CD14-positive monocyte (primary cell): ENCODE results near the gene NEK2. TPM values are rescaled to one million over a fixed set of nuclear protein-coding genes. Genes with fewer than 3 reads are reported as not detected.
A peak's percentile ranks its signal among the peaks of the same experiment; 100 is the strongest.

Experiments
- DNase-seq, 3 donors: peaks; one replicate each; pipeline ENCODE4 v3.0.0-alpha.2; 2011 to 2022
- H2AFZ ChIP-seq: 2 replicates; pipeline ENCODE4 v1.6.0; 2012; ENCODE audit warnings: mild to moderate bottlenecking, low read depth, low read length, inconsistent platforms; ENCODE audit not compliant: insufficient read depth, poor library complexity, severe bottlenecking
- H3K27ac ChIP-seq, 2 donors: 1 replicate in 1 of 2; 2 replicates in 1 of 2; pipeline ENCODE4 v1.5.1; 2012 to 2013; ENCODE audit warnings: low read length in 2 of 2, control low read depth in 1 of 2, inconsistent platforms in 1 of 2, low read depth in 1 of 2, mild to moderate bottlenecking in 1 of 2
- H3K27me3 ChIP-seq, 2 donors: one replicate each; pipeline versions ENCODE4 v1.6.0 to v1.6.1; 2011 to 2013; ENCODE audit warnings: low read length in 2 of 2; ENCODE audit not compliant: control insufficient read depth in 2 of 2, insufficient read depth in 2 of 2
- H3K36me3 ChIP-seq, 2 donors: replicated peaks in 1 of 2; 1 replicate in 1 of 2; 2 replicates in 1 of 2; pipeline versions ENCODE4 v1.5.1 to v1.6.1; 2012 to 2013; ENCODE audit warnings: low read length in 2 of 2, control low read depth in 1 of 2, inconsistent platforms in 1 of 2, mild to moderate bottlenecking in 1 of 2; ENCODE audit not compliant: insufficient read depth in 2 of 2, control insufficient read depth in 1 of 2
- H3K4me1 ChIP-seq, 2 donors: 1 replicate in 1 of 2; 2 replicates in 1 of 2; pipeline versions ENCODE4 v1.5.1 to v1.6.1; 2012 to 2013; ENCODE audit warnings: low read length in 2 of 2, control low read depth in 1 of 2, inconsistent platforms in 1 of 2, mild to moderate bottlenecking in 1 of 2, moderate library complexity in 1 of 2; ENCODE audit not compliant: insufficient read depth in 2 of 2, control insufficient read depth in 1 of 2
- H3K4me2 ChIP-seq: replicated peaks from 2 replicates; pipeline ENCODE3; 2012; ENCODE audit warnings: low read length, moderate library complexity, mild to moderate bottlenecking; ENCODE audit not compliant: poor library complexity, severe bottlenecking; ENCODE audit errors: extremely low read depth
- H3K4me3 ChIP-seq, 3 experiments: fragments of 200-600 bp in 1 of 3; sonication (generic) in 1 of 3; replicated peaks in 1 of 3; 1 replicate in 2 of 3; 2 replicates in 1 of 3; pipeline ENCODE4 v1.5.1; 2011 to 2013; ENCODE audit warnings: low read length in 3 of 3, mild to moderate bottlenecking in 3 of 3, control low read depth in 2 of 3, low read depth in 2 of 3, inconsistent platforms in 1 of 3, moderate library complexity in 1 of 3
- H3K79me2 ChIP-seq: 2 replicates; pipeline ENCODE4 v1.6.0; 2012; ENCODE audit warnings: mild to moderate bottlenecking, control low read depth, inconsistent platforms, low read length, moderate library complexity; ENCODE audit not compliant: insufficient read depth
- H3K9ac ChIP-seq: 2 replicates; pipeline ENCODE4 v1.6.0; 2017; ENCODE audit warnings: low read length, mild to moderate bottlenecking; ENCODE audit not compliant: insufficient read depth, poor library complexity, severe bottlenecking
- H3K9me3 ChIP-seq, 2 donors: replicated peaks in 1 of 2; 1 replicate in 1 of 2; 2 replicates in 1 of 2; pipeline versions ENCODE4 v1.5.1 to v1.6.1; 2012 to 2013; ENCODE audit warnings: low read length in 2 of 2, control low read depth in 1 of 2; ENCODE audit not compliant: control insufficient read depth in 1 of 2, insufficient read depth in 1 of 2
- H4K20me1 ChIP-seq: 2 replicates; pipeline ENCODE4 v1.6.0; 2012; ENCODE audit warnings: mild to moderate bottlenecking, low read length, control low read depth, moderate library complexity; ENCODE audit not compliant: insufficient read depth
- H3K27ac Mint-ChIP-seq, 7 donors: one replicate each; pipeline ENCODE4 v1.8.0; 2020; ENCODE audit warnings: mild to moderate bottlenecking in 7 of 7, mixed read lengths in 7 of 7, moderate library complexity in 6 of 7, inconsistent platforms in 2 of 7
- H3K27me3 Mint-ChIP-seq, 3 donors: one replicate each; pipeline ENCODE4 v1.8.0; 2021 to 2022; ENCODE audit warnings: low read depth in 3 of 3, mild to moderate bottlenecking in 3 of 3, mixed read lengths in 3 of 3, moderate library complexity in 3 of 3, inconsistent platforms in 1 of 3
- H3K36me3 Mint-ChIP-seq, 2 donors: one replicate each; pipeline ENCODE4 v1.8.0; 2020; ENCODE audit warnings: mixed read lengths in 2 of 2, inconsistent platforms in 1 of 2, mild to moderate bottlenecking in 1 of 2
- H3K4me1 Mint-ChIP-seq: one replicate; pipeline ENCODE4 v1.8.0; 2020; ENCODE audit warnings: mild to moderate bottlenecking, mixed read lengths
- H3K4me3 Mint-ChIP-seq, 2 donors: one replicate each; pipeline ENCODE4 v1.8.0; 2020; ENCODE audit warnings: mild to moderate bottlenecking in 2 of 2, mixed read lengths in 2 of 2, moderate library complexity in 1 of 2
- H3K9me3 Mint-ChIP-seq, 7 donors: one replicate each; pipeline ENCODE4 v1.8.0; 2020 to 2022; ENCODE audit warnings: mixed read lengths in 7 of 7, mild to moderate bottlenecking in 6 of 7, moderate library complexity in 6 of 7, inconsistent platforms in 2 of 7
- CTCF ChIP-seq: fragments of 200-600 bp; IDR thresholded peaks from one replicate; pipeline ENCODE4 v1.8.0; 2022; ENCODE audit warnings: antibody characterized with exemption, mild to moderate bottlenecking
- WGBS: methylation state at CpG from one replicate; pipeline ENCODE4 v1.1.5; 2013; ENCODE audit warnings: missing lambda C conversion rate; ENCODE audit not compliant: insufficient coverage; 5-methylcytosine and 5-hydroxymethylcytosine counted together
- intact Hi-C, 2 donors: fragments of 100-400 bp; cut with micrococcal nuclease; formaldehyde crosslinking; loops; one replicate each; pipeline versions ENCODE4 v1.15.0 to v1.15.1; 2023
- polyA minus RNA-seq: library from RNA; depleted of rRNA, polyadenylated mRNA; stranded (reverse); fragments of >200 nt; gene quantifications from 2 replicates; pipeline ENCODE4 v1.2.3, GENCODE V29; 2012
- polyA plus RNA-seq, 3 donors: library from polyadenylated mRNA; depleted of rRNA in 1 of 3; unstranded in 2 of 3; stranded (reverse) in 1 of 3; fragments of 300-500 nt in 2 of 3; fragments of >200 nt in 1 of 3; fragmentation: Illumina TruSeq in 2 of 3; gene quantifications; 1 replicate in 2 of 3; 2 replicates in 1 of 3; pipeline ENCODE4 v1.2.3, GENCODE V29; 2012 to 2021
- total RNA-seq, 12 experiments: library from RNA in 1 of 12; stranded (reverse) in 1 of 12; fragments of 120-200 nt in 1 of 12; gene quantifications; one replicate each; pipeline ENCODE4 v1.2.4 and lab custom pipeline; 2013 to 2026; ENCODE audit warnings: mixed read lengths in 6 of 12, inconsistent platforms in 1 of 12

NEK2 gene
- 0.15 TPM for total RNA-seq (2013)
- polyA plus RNA-seq: not detected
- not detected in 2 replicates for polyA minus RNA-seq
- 0.06 to 15.8 (median 0.23) reads per million in 11 experiments for total RNA-seq (lab: John Stamatoyannopoulos, UW)

- Histone ChIP-seq H3K27ac (peak within 1 kb of the TSS in 1 of 2 donors; percentile 56), H3K4me3 (peak within 1 kb of the TSS; percentile 58 to 90 (median 72)), H3K9me3 (no peaks in the 10 kb centered on the region), H3K4me1 (peaks cover 16 to 23% of the 10 kb centered on the region in 2 donors), H2AFZ (peak within 1 kb of the TSS; percentile 92), H3K27me3 (no peaks in the 10 kb centered on the region), H4K20me1 (no peaks in the 10 kb centered on the region), H3K79me2 (peaks cover 36% of the 10 kb centered on the region), H3K36me3 (peaks cover 8 to 30% of the 10 kb centered on the region in 2 donors), H3K9ac (peak within 1 kb of the TSS; percentile 54), H3K4me2 (peak within 1 kb of the TSS; percentile 96)
- TF ChIP-seq CTCF: no peak
- peaks cover 24% of the 10 kb centered on the region for H3K4me1 Mint-ChIP-seq
- H3K27ac Mint-ChIP-seq: peak within 1 kb of the TSS; percentile 15 to 88 (median 81)
- peaks cover 0 to 2% (median 2%) of the 10 kb centered on the region in 3 donors for H3K27me3 Mint-ChIP-seq
- H3K9me3 Mint-ChIP-seq: no peaks in the 10 kb centered on the region
- intact Hi-C loops: no loop called here
- DNase-seq: peak; percentile 67 to 80 (median 75)
- peak within 1 kb of the TSS; percentile 88 to 92 for H3K4me3 Mint-ChIP-seq
- peaks cover 14 to 23% of the 10 kb centered on the region in 2 donors for H3K36me3 Mint-ChIP-seq
- 1% methylated on average over 55 of the region's 58 CpGs for WGBS
These were observed at the start of gene NEK2 for GRCh38 chr1:211675230-211676105. Gene NEK2, minus strand, starts transcription at chr1:211675621. Its CDS starts 142 bp downstream, at chr1:211675479.

GRCh38 chr1:211724687-211725196 is 49.3 kb upstream of the NEK2 start:
- no peak for DNase-seq
- Histone ChIP-seq H3K27me3 (no peaks in the 10 kb centered on the region), H2AFZ (no peak overlapping the region), H3K4me2 (no peak overlapping the region), H3K4me1 (no peaks in the 10 kb centered on the region), H3K27ac (no peak overlapping the region), H3K79me2 (no peaks in the 10 kb centered on the region), H3K9me3 (no peaks in the 10 kb centered on the region), H3K36me3 (no peaks in the 10 kb centered on the region), H3K9ac (no peak overlapping the region), H4K20me1 (no peaks in the 10 kb centered on the region), H3K4me3 (no peak overlapping the region)
- Mint-ChIP-seq H3K4me1 (peaks cover 2% of the 10 kb centered on the region), H3K27me3 (peaks cover 0 to 3% (median 0%) of the 10 kb centered on the region in 3 donors), H3K4me3 (no peak overlapping the region), H3K9me3 (peaks cover 0 to 7% (median 3%) of the 10 kb centered on the region in 7 donors), H3K27ac (no peak overlapping the region), H3K36me3 (no peaks in the 10 kb centered on the region)
- WGBS: 87% methylated on average over 9 of the region's 11 CpGs
- intact Hi-C loops: no loop called here
- no peak for TF ChIP-seq CTCF
